BE2C (cell line): Measurements from ENCODE around the gene GLI3.

Experiments
- DNase-seq: peaks from one replicate; pipeline ENCODE4 v3.0.0-alpha.2; 2020
- H3K27me3 ChIP-seq: fragments of 250-450 bp; sonication (Bioruptor Pico); 2 replicates; pipeline ENCODE4 v1.5.1; 2020; ENCODE audit warnings: mild to moderate bottlenecking
- H3K36me3 ChIP-seq: fragments of 250-450 bp; sonication (Bioruptor Pico); 2 replicates; pipeline ENCODE4 v1.5.1; 2020; ENCODE audit warnings: mild to moderate bottlenecking
- H3K4me1 ChIP-seq: fragments of 250-450 bp; sonication (Bioruptor Pico); 2 replicates; pipeline ENCODE4 v1.5.1; 2020
- H3K4me3 ChIP-seq: 2 replicates; pipeline ENCODE4 v1.5.1; 2011; ENCODE audit warnings: low read depth, low read length
- H3K9me3 ChIP-seq: fragments of 250-450 bp; sonication (Bioruptor Pico); 2 replicates; pipeline ENCODE4 v1.5.1; 2020
- CTCF ChIP-seq: IDR thresholded peaks from 2 replicates; pipeline ENCODE4 v1.5.1; 2012; ENCODE audit warnings: mild to moderate bottlenecking, low read depth, low read length

The GLI3 gene

GRCh38 chr7:42035210-42035609 lies 201.8 kb downstream of the GLI3 start:
- no peaks in the 10 kb centered on the region for H3K9me3 ChIP-seq
- no peaks in the 10 kb centered on the region for H3K4me1 ChIP-seq
- TF ChIP-seq CTCF: no peak
- H3K4me3 ChIP-seq: no peak overlapping the region
- no peaks in the 10 kb centered on the region for H3K36me3 ChIP-seq
- DNase-seq: no peak
- no peaks in the 10 kb centered on the region for H3K27me3 ChIP-seq

- no peaks in the 10 kb centered on the region for H3K27me3 ChIP-seq
- H3K4me1 ChIP-seq: no peaks in the 10 kb centered on the region
- no peaks in the 10 kb centered on the region for H3K36me3 ChIP-seq
- TF ChIP-seq CTCF: no peak
- no peaks in the 10 kb centered on the region for H3K9me3 ChIP-seq
- H3K4me3 ChIP-seq: no peak overlapping the region
- no peak for DNase-seq
These were observed 203.5 kb downstream of the GLI3 start for GRCh38 chr7:42033480-42033879.

- no peaks in the 10 kb centered on the region for H3K36me3 ChIP-seq
- H3K4me1 ChIP-seq: no peaks in the 10 kb centered on the region
- H3K9me3 ChIP-seq: no peaks in the 10 kb centered on the region
- H3K27me3 ChIP-seq: no peaks in the 10 kb centered on the region
- DNase-seq: no peak
- TF ChIP-seq CTCF: no peak
- no peak overlapping the region for H3K4me3 ChIP-seq
These were observed 207.6 kb downstream of the GLI3 start for GRCh38 chr7:42029405-42029804.

GRCh38 chr7:42027521-42027920 lies 209.5 kb downstream of the GLI3 start:
- Histone ChIP-seq H3K4me3 (no peak overlapping the region), H3K9me3 (no peaks in the 10 kb centered on the region), H3K27me3 (no peaks in the 10 kb centered on the region), H3K4me1 (no peaks in the 10 kb centered on the region), H3K36me3 (no peaks in the 10 kb centered on the region)
- DNase-seq: no peak
- no peak for TF ChIP-seq CTCF

- no peaks in the 10 kb centered on the region for H3K4me1 ChIP-seq
- no peaks in the 10 kb centered on the region for H3K27me3 ChIP-seq
- H3K9me3 ChIP-seq: no peaks in the 10 kb centered on the region
- no peaks in the 10 kb centered on the region for H3K36me3 ChIP-seq
- DNase-seq: no peak
- no peak for TF ChIP-seq CTCF
- no peak overlapping the region for H3K4me3 ChIP-seq
These were observed 210.3 kb downstream of the GLI3 start for GRCh38 chr7:42026622-42027197.

- no peaks in the 10 kb centered on the region for H3K9me3 ChIP-seq
- H3K27me3 ChIP-seq: no peaks in the 10 kb centered on the region
- no peak for DNase-seq
- TF ChIP-seq CTCF: no peak
- no peaks in the 10 kb centered on the region for H3K4me1 ChIP-seq
- H3K4me3 ChIP-seq: no peak overlapping the region
- no peaks in the 10 kb centered on the region for H3K36me3 ChIP-seq
These were observed 211.2 kb downstream of the GLI3 start for GRCh38 chr7:42025635-42026375.
